Trophoblast cell (in vitro differentiated cells and primary cell): ENCODE results near the gene ZNF462.

Experiments used
- DNase-seq, 2 donors: peaks; one replicate each; pipeline ENCODE4 v3.0.0-alpha.2; 2016
- H2AFZ ChIP-seq: 2 replicates; pipeline ENCODE4 v1.6.1; 2013; ENCODE audit warnings: low read length, moderate library complexity, mild to moderate bottlenecking; ENCODE audit not compliant: insufficient read depth, poor library complexity
- H2AK5ac ChIP-seq: 2 replicates; pipeline ENCODE4 v1.6.1; 2013; ENCODE audit warnings: mild to moderate bottlenecking, low read length
- H2BK120ac ChIP-seq: 2 replicates; pipeline ENCODE4 v1.6.1; 2013; ENCODE audit warnings: low read length, mild to moderate bottlenecking, moderate library complexity; ENCODE audit not compliant: insufficient read depth, poor library complexity
- H2BK12ac ChIP-seq: 2 replicates; pipeline ENCODE4 v1.6.1; 2013; ENCODE audit warnings: mild to moderate bottlenecking, low read length, moderate library complexity
- H2BK5ac ChIP-seq: 2 replicates; pipeline ENCODE4 v1.6.1; 2013; ENCODE audit warnings: low read length, low read depth, moderate library complexity, mild to moderate bottlenecking; ENCODE audit not compliant: poor library complexity
- H3K14ac ChIP-seq: 2 replicates; pipeline ENCODE4 v1.6.1; 2013; ENCODE audit warnings: mild to moderate bottlenecking, low read length
- H3K18ac ChIP-seq: 2 replicates; pipeline ENCODE4 v1.6.1; 2013; ENCODE audit warnings: mild to moderate bottlenecking, low read length
- H3K23ac ChIP-seq: 2 replicates; pipeline ENCODE4 v1.6.1; 2013; ENCODE audit warnings: low read length
- H3K27ac ChIP-seq: 2 replicates; pipeline ENCODE4 v1.5.1; 2013; ENCODE audit warnings: low read depth, mild to moderate bottlenecking, inconsistent platforms, low read length, moderate library complexity
- H3K27me3 ChIP-seq: 2 replicates; pipeline ENCODE4 v1.6.1; 2013; ENCODE audit warnings: inconsistent platforms, mild to moderate bottlenecking, low read length, moderate library complexity; ENCODE audit not compliant: insufficient read depth
- H3K36me3 ChIP-seq, 2 experiments: 1 replicate in 1 of 2; 2 replicates in 1 of 2; pipeline ENCODE4 v1.6.1; 2013; ENCODE audit warnings: low read length in 2 of 2, mild to moderate bottlenecking in 2 of 2, moderate library complexity in 1 of 2; ENCODE audit not compliant: insufficient read depth in 2 of 2, control insufficient read depth in 1 of 2
- H3K4ac ChIP-seq: 2 replicates; pipeline ENCODE4 v1.6.1; 2013; ENCODE audit warnings: low read depth, mild to moderate bottlenecking, low read length, moderate library complexity
- H3K4me1 ChIP-seq, 2 experiments: 1 replicate in 1 of 2; 2 replicates in 1 of 2; pipeline ENCODE4 v1.6.1; 2013; ENCODE audit warnings: low read length in 2 of 2, mild to moderate bottlenecking in 2 of 2, moderate library complexity in 1 of 2; ENCODE audit not compliant: insufficient read depth in 2 of 2, control insufficient read depth in 1 of 2
- H3K4me2 ChIP-seq: 2 replicates; pipeline ENCODE4 v1.6.1; 2013; ENCODE audit warnings: inconsistent platforms, mild to moderate bottlenecking, low read length, moderate library complexity
- H3K4me3 ChIP-seq: 2 replicates; pipeline ENCODE4 v1.5.1; 2013; ENCODE audit warnings: mild to moderate bottlenecking, low read depth, low read length, inconsistent platforms
- H3K79me1 ChIP-seq: one replicate; pipeline ENCODE4 v1.6.1; 2013; ENCODE audit warnings: low read length
- H3K79me2 ChIP-seq: 2 replicates; pipeline ENCODE4 v1.6.1; 2013; ENCODE audit warnings: low read length, mild to moderate bottlenecking; ENCODE audit not compliant: control insufficient read depth, insufficient read depth, poor library complexity
- H3K9ac ChIP-seq: 2 replicates; pipeline ENCODE4 v1.6.1; 2013; ENCODE audit warnings: mild to moderate bottlenecking, low read length
- H3K9me3 ChIP-seq: 2 replicates; pipeline ENCODE4 v1.6.1; 2013; ENCODE audit warnings: low read depth, mild to moderate bottlenecking, control low read depth, inconsistent platforms, low read length; ENCODE audit not compliant: insufficient read depth
- H4K12ac ChIP-seq: 2 replicates; pipeline ENCODE4 v1.6.1; 2013; ENCODE audit warnings: low read depth, mild to moderate bottlenecking, low read length, moderate library complexity
- H4K8ac ChIP-seq: 2 replicates; pipeline ENCODE4 v1.6.1; 2013; ENCODE audit warnings: low read depth, mild to moderate bottlenecking, low read length, moderate library complexity
- H4K91ac ChIP-seq: one replicate; pipeline ENCODE4 v1.6.1; 2013; ENCODE audit warnings: low read depth, mild to moderate bottlenecking, low read length, moderate library complexity
- WGBS: extraction: QIAGEN DNeasy Blood & Tissue Kit; methylation state at CpG from one replicate; pipeline ENCODE4 v1.1.7; 2013; ENCODE audit warnings: missing lambda C conversion rate; ENCODE audit not compliant: insufficient read length, insufficient coverage; ENCODE audit errors: extremely low coverage; 5-methylcytosine and 5-hydroxymethylcytosine counted together

Gene ZNF462

DNA sequence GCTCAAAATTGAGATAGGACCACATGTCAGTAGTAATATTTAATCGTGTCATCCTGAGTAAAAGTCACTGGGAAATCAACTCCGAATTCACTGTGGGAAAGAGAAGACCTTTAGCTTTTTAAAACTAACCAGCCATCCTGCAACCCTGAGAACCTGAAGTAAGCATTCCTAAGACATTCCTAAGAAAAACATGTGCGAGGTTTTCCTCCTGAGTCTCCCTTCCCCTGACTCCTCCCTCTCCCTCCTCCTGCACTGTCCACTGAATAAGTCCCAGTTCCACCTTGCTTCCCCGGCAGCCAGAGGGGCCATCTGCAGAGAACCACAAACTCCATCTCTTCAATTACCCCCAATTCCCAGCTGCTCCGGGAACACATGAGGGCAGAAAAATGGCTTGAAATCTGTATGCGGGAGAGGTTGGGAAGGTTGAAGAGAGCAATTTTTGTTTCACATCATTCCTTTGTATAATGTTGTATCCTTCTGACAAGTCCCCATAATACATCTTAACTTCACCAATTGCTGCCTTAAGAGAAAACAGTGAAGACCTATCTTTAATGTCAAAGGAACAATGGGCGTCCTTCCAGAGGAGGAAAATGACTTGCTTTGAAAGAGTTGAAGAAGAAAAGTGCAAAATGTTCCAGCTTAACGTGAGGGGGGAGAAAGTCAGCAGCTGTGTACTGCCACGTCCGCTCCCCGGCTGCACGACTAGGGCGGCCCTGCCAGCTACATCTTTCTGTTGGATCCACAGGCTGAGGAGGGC, 186.3 kb downstream of the ZNF462 start:
- H3K4me1 ChIP-seq, result peaks cover 17 to 18% of the 10 kb centered on the region in 2 experiments
- no peak overlapping the region for H3K14ac ChIP-seq
- no peaks in the 10 kb centered on the region for H3K27me3 ChIP-seq
- H3K18ac ChIP-seq, result no peak overlapping the region
- H3K4me2 ChIP-seq, result no peak overlapping the region
- H4K12ac ChIP-seq, result no peak overlapping the region
- peak overlapping the region; percentile 8 for H2BK120ac ChIP-seq
- H3K79me1 ChIP-seq, result peaks cover 2% of the 10 kb centered on the region
- no CpG with 5 or more reads among the region's 13 CpGs for WGBS
- no peak overlapping the region for H2BK12ac ChIP-seq
- H3K27ac ChIP-seq, result no peak overlapping the region
- DNase-seq, result peak in 1 of 2 donors; percentile 25
- no peak overlapping the region for H3K23ac ChIP-seq
- no peak overlapping the region for H2BK5ac ChIP-seq
- no peak overlapping the region for H3K4me3 ChIP-seq
- H2AFZ ChIP-seq, result no peak overlapping the region
- no peak overlapping the region for H3K9ac ChIP-seq
- no peak overlapping the region for H4K91ac ChIP-seq
- H3K9me3 ChIP-seq, result no peaks in the 10 kb centered on the region
- no peaks in the 10 kb centered on the region for H3K79me2 ChIP-seq
- no peaks in the 10 kb centered on the region for H3K36me3 ChIP-seq
- H2AK5ac ChIP-seq, result no peak overlapping the region
- H3K4ac ChIP-seq, result no peak overlapping the region
- no peak overlapping the region for H4K8ac ChIP-seq

DNA sequence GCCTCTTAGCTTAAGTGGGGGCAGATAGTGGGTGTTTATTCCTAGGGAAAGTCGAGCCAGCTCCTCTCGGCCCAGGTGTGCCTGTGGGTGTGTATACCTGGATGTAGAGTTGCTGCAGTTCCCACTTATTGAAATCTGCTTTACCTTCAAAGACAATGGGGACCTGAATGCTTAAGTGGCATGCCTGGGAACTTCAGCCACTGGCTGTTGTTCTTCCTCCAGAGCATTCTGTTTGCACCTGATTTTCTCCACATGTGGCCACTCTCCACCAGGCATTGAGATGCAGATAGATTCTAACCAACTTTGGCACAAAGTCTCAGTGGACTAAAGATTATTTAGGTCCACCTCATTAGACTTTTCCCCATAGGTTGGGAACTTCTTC, 186.8 kb downstream of the ZNF462 start:
- no peak for DNase-seq
- Histone ChIP-seq H3K4me2 (no peak overlapping the region), H3K23ac (no peak overlapping the region), H2BK5ac (no peak overlapping the region), H2AFZ (no peak overlapping the region), H2BK12ac (no peak overlapping the region), H3K9me3 (no peaks in the 10 kb centered on the region), H3K79me2 (no peaks in the 10 kb centered on the region), H3K27ac (no peak overlapping the region), H4K12ac (no peak overlapping the region), H3K4me3 (no peak overlapping the region), H2BK120ac (peak overlapping the region; percentile 8), H3K9ac (no peak overlapping the region), H3K14ac (no peak overlapping the region), H3K4me1 (peaks cover 15% of the 10 kb centered on the region in 2 experiments), H4K8ac (no peak overlapping the region), H3K36me3 (no peaks in the 10 kb centered on the region), H3K18ac (no peak overlapping the region), H3K4ac (no peak overlapping the region), H4K91ac (no peak overlapping the region), H2AK5ac (no peak overlapping the region), H3K79me1 (peaks cover 2% of the 10 kb centered on the region), H3K27me3 (no peaks in the 10 kb centered on the region)
- no CpG with 5 or more reads among the region's 2 CpGs for WGBS

DNA sequence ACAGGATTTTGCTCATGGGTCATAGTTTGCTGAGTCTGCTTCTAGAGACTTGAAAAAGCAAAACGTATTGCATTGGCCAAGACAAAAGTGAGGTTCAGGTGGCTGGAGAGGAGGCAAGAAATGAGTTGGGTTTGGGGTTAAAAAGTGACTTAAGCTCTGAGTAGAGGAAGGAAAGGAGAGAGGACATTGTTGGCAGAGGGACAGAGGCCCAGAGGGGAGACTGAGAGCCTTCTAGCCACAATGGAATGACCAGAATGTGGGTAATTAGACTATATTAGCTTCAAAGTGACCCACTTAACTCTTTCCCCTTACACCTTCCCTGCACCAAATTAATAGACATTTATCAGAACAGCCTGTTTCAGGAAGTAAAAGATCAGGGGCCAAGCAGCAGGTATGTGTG, 188.4 kb downstream of the ZNF462 start:
- peaks cover 15% of the 10 kb centered on the region in 2 experiments for H3K4me1 ChIP-seq
- H3K79me2 ChIP-seq, result no peaks in the 10 kb centered on the region
- H2BK12ac ChIP-seq, result no peak overlapping the region
- no peak overlapping the region for H2AK5ac ChIP-seq
- no peak overlapping the region for H4K12ac ChIP-seq
- no peak overlapping the region for H3K4me3 ChIP-seq
- no peak overlapping the region for H2BK120ac ChIP-seq
- no peak for DNase-seq
- H4K8ac ChIP-seq, result no peak overlapping the region
- no peaks in the 10 kb centered on the region for H3K27me3 ChIP-seq
- no peaks in the 10 kb centered on the region for H3K9me3 ChIP-seq
- H3K18ac ChIP-seq, result no peak overlapping the region
- no peak overlapping the region for H3K9ac ChIP-seq
- no peak overlapping the region for H2BK5ac ChIP-seq
- no peaks in the 10 kb centered on the region for H3K36me3 ChIP-seq
- H3K4me2 ChIP-seq, result no peak overlapping the region
- H3K23ac ChIP-seq, result no peak overlapping the region
- H3K14ac ChIP-seq, result no peak overlapping the region
- H2AFZ ChIP-seq, result no peak overlapping the region
- no peak overlapping the region for H3K27ac ChIP-seq
- no CpG with 5 or more reads among the region's 1 CpG for WGBS
- H3K4ac ChIP-seq, result no peak overlapping the region
- peaks cover 2% of the 10 kb centered on the region for H3K79me1 ChIP-seq
- H4K91ac ChIP-seq, result no peak overlapping the region

DNA sequence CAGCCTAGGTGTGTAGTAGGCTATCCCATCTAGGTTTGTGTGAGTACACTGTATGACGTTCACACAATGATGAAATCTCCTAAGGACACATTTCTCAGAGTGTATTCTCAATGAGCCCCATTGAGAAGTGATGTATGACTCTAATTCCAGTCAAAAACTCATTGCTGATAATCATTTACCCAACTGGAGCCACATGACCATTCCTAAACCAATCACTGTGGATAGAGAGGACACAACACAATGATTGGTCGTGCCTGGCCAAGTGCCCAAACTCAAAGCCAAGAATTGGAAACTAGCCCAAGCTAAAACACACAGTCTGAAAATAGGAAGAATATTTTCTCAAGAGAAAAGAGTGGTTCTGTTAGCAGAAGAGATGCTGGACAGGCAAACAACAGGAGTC, 191.2 kb downstream of the ZNF462 start:
- no peak for DNase-seq
- H3K4me3 ChIP-seq, result no peak overlapping the region
- no peak overlapping the region for H3K4ac ChIP-seq
- H4K8ac ChIP-seq, result no peak overlapping the region
- H3K79me2 ChIP-seq, result no peaks in the 10 kb centered on the region
- H3K4me2 ChIP-seq, result no peak overlapping the region
- H3K79me1 ChIP-seq, result no peaks in the 10 kb centered on the region
- no peaks in the 10 kb centered on the region for H3K27me3 ChIP-seq
- H4K12ac ChIP-seq, result no peak overlapping the region
- no peak overlapping the region for H2AK5ac ChIP-seq
- no peak overlapping the region for H2BK120ac ChIP-seq
- WGBS, result no CpG with 5 or more reads among the region's 2 CpGs
- no peak overlapping the region for H2BK5ac ChIP-seq
- no peak overlapping the region for H4K91ac ChIP-seq
- no peak overlapping the region for H2AFZ ChIP-seq
- no peak overlapping the region for H3K27ac ChIP-seq
- no peak overlapping the region for H3K9ac ChIP-seq
- H3K23ac ChIP-seq, result no peak overlapping the region
- H3K18ac ChIP-seq, result no peak overlapping the region
- peaks cover 2 to 3% of the 10 kb centered on the region in 2 experiments for H3K4me1 ChIP-seq
- H3K14ac ChIP-seq, result no peak overlapping the region
- no peak overlapping the region for H2BK12ac ChIP-seq
- no peaks in the 10 kb centered on the region for H3K36me3 ChIP-seq
- H3K9me3 ChIP-seq, result no peaks in the 10 kb centered on the region
